AG08395 (cell line): ENCODE results near the gene AKAP13.
"Not testable (repeated sequence)": the region's sequence is repeated elsewhere in the genome, so short reads cannot be mapped to it uniquely, and the experiment has no call there.

Source experiments
- DNase-seq: peaks from one replicate; pipeline ENCODE4 v3.0.0; 2012; ENCODE audit warnings: mixed read lengths, low spot score

Gene AKAP13

DNA sequence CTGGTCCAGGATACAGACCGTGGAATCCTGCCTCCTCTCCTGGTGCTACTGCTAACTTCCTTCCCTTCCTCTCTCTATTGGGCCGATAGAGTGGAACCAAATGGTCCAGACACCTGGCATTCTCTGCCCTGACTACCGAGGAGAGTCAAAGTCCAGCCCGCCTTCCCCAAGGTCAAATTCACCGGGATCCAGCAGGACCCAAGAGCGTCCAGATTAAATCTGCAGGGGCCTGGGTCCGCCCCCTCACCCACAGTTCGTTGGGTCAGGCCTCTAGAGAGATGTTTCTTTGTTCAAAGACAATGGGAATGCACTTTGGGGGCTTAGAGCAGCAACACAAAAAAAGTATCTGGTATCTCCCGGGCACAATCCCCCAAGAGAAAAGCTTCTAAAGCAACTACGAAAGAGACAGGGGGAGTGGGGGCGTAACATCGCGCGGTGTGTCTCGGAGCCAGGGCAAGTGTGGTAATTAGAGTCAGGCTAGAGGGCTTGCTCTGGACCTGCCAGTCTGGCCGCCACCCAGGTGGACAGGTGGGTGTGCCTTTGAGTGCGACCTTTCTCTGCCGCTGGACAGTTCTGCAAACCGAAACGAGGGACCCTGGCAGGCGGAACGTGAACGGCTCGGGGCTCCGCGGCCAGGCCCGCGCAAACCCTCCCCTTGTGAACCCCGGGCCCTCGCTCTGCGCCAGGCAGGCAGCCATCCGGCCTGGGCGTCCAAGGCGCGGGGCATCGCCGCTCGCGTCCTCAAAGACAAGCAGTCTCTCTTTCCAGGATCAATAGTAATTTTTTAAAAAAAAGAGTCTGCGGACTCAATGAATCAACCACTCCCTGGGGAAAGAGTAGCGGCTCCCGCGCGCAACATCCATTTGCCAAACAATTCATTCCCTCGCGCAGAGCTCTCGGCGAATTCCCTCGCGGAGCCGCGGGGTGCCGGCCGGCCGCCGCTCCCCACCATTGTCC is 413.5 kb downstream of the AKAP13 start:
- peak; percentile 39 for DNase-seq

DNA sequence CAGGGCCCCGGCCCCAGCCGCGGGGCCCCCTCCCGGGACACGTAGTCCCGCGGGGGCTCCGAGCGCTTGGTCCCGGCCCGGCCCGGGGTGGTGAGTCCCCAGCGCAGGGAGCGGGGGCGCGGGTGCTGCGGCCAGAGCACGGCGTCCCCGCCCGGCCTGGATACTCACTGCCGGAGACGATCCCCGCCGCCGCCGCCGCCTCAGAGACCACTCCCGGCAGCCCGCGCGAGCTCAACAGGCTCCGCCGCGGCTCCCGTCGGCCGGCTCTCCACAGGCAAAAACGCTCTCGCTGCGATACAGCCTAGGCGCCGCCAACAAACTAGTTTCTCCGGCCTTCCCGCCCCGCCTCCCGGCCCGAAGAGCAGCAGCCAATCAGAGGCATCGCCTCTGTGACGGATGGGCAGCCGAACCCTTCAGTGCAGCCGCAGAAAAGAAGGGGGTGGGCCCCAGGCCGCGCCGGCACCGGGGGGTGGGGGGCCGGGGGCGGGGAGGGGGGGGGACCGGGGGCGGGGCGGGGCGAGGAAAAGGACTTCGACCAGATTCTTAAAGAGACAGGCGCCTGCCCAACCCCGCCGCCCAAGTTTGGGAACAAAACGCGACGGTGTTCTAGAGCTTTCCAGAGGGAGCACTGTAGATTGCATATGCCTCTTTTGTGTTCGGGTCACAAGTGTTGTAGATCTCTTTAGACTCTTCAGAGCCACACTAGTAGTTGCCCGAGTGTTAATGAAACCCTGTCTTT is 414.4 kb downstream of the AKAP13 start, which contains the start of gene KLHL25:
TSS of gene KLHL25 (minus strand) at position 328 of the 739 bp plus-strand sequence. CDS start 25,115 bp downstream, outside the sequence.
- DNase-seq: peak; percentile 99

GRCh38 chr15:85795337-85796305 is 415.2 kb downstream of the AKAP13 start:
- DNase-seq: no peak

DNA sequence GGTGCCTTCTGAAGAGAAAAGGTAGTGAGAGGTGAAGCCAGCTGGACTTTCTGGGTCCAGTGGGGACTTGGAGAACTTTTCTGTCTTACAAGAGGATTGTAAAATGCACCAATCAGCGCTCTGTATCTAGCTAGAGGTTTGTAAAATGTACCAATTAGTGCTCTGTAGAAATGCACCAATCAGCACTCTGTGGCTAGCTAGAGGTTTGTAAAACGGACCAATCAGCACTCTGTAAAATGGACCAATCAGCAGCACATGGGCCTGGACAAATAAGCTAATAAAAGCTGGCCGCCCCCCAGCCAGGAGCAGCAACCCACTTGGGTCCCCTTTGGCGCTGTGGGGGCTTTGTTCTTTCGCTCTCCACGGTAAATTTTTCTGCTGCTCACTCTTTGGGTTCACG is 416.0 kb downstream of the AKAP13 start:
- DNase-seq: not testable (repeated sequence)
